K562 (cell line): ENCODE measurements around the gene DENND1A. TPM values are rescaled to one million over a fixed set of nuclear protein-coding genes. Genes with fewer than 3 reads are reported as not detected.

ENCODE experiments used
- ATAC-seq: fragments of 200-7000 bp; cut with Tn5 transposase; 3 replicates; pipeline ENCODE4 v1.9.1; 2020; ENCODE audit warnings: moderate library complexity
- BruUV-seq: library from RNA; stranded (reverse); fragments of 400-500 nt; replicated peaks from 2 replicates; lab custom pipeline; 2021; lab: Mats Ljungman, UMichigan
- CTCF ChIA-PET: fragments of 300-600 bp; formaldehyde crosslinking; extraction: SDS; loops from one replicate; lab custom pipeline; 2021; ENCODE audit warnings: low intra/inter-chr PET ratio; lab: Yijun Ruan, JAX
- POLR2A ChIA-PET: fragments of 300-600, 350-650 bp; sonication (Branson Sonifier 250); formaldehyde crosslinking; extraction: SDS; loops from one replicate; lab custom pipeline; 2021; ENCODE audit warnings: antibody characterized with exemption, inconsistent platforms; lab: Yijun Ruan, JAX
- DNase-seq, 4 experiments: peaks; one replicate each; pipeline versions ENCODE4 v3.0.0 to v3.0.0-alpha.2; 2011 to 2018; ENCODE audit warnings: low spot score in 3 of 4, mixed read lengths in 3 of 4; ENCODE audit errors: extremely low read depth in 1 of 4
- FAIRE-seq: peaks from 2 replicates; lab custom pipeline; 2011; peaks lifted over from hg19 to GRCh38; lab: Jason Lieb, UNC
- H2AFZ ChIP-seq: 2 replicates; pipeline ENCODE4 v1.6.0; 2011; ENCODE audit warnings: low read depth, low read length, control low read depth, inconsistent platforms
- H3K27ac ChIP-seq: fragments of 200-600 bp; 3 replicates; pipeline ENCODE4 v1.8.0; 2011; ENCODE audit warnings: low read depth, mild to moderate bottlenecking, control low read depth, inconsistent platforms, low read length, moderate library complexity, mixed read lengths; ENCODE audit errors: extremely low read depth
- H3K27me3 ChIP-seq, 2 experiments: fragments of 300-600 bp in 1 of 2; 2 replicates in 1 of 2; 3 replicates in 1 of 2; pipeline versions ENCODE4 v1.6.0 to v1.8.0; 2011; ENCODE audit warnings: inconsistent platforms in 2 of 2, low read length in 2 of 2, mild to moderate bottlenecking in 1 of 2, mixed read lengths in 1 of 2, moderate library complexity in 1 of 2; ENCODE audit not compliant: control insufficient read depth in 2 of 2, insufficient read depth in 2 of 2
- H3K36me3 ChIP-seq: fragments of 300-600 bp; 3 replicates; pipeline ENCODE4 v1.8.0; 2011; ENCODE audit warnings: mild to moderate bottlenecking, low read length, inconsistent platforms; ENCODE audit not compliant: control insufficient read depth, insufficient read depth
- H3K4me1 ChIP-seq, 2 experiments: fragments of 200-600 bp in 1 of 2; replicated peaks in 1 of 2; 2 replicates in 1 of 2; 3 replicates in 1 of 2; pipeline versions ENCODE4 v1.5.1 to v1.8.0; 2011; ENCODE audit warnings: inconsistent platforms in 2 of 2, low read length in 2 of 2, mild to moderate bottlenecking in 1 of 2, mixed read lengths in 1 of 2, moderate library complexity in 1 of 2; ENCODE audit not compliant: control insufficient read depth in 2 of 2, insufficient read depth in 2 of 2
- H3K4me2 ChIP-seq: 2 replicates; pipeline ENCODE4 v1.6.1; 2011; ENCODE audit warnings: low read length, control low read depth, inconsistent platforms, mixed read lengths; ENCODE audit not compliant: insufficient read depth
- H3K4me3 ChIP-seq: fragments of 200-600 bp; sonication (generic), shearing (Covaris generic); 2 replicates; pipeline ENCODE4 v1.5.1; 2016; ENCODE audit warnings: control low read depth, inconsistent platforms
- H3K79me2 ChIP-seq: fragments of 200-600 bp; 3 replicates; pipeline ENCODE4 v1.8.0; 2011; ENCODE audit warnings: low read length, inconsistent platforms; ENCODE audit not compliant: control insufficient read depth, insufficient read depth
- H3K9ac ChIP-seq, 2 experiments: 2 replicates each; pipeline versions ENCODE4 v1.6.0 to v1.6.1; 2011; ENCODE audit warnings: low read depth in 2 of 2, low read length in 2 of 2, control low read depth in 1 of 2, inconsistent platforms in 1 of 2, mild to moderate bottlenecking in 1 of 2, mixed read lengths in 1 of 2; ENCODE audit not compliant: insufficient read depth in 1 of 2
- H3K9me1 ChIP-seq: one replicate; pipeline ENCODE4 v1.6.0; 2011; ENCODE audit warnings: inconsistent platforms, mild to moderate bottlenecking, low read length, moderate library complexity; ENCODE audit not compliant: control insufficient read depth, insufficient read depth
- H3K9me3 ChIP-seq: replicated peaks from 2 replicates; pipeline ENCODE4 v1.5.1; 2011; ENCODE audit warnings: low read depth, low read length, inconsistent platforms; ENCODE audit not compliant: control insufficient read depth, insufficient read depth
- H4K20me1 ChIP-seq: replicated peaks from 2 replicates; pipeline ENCODE4 v1.6.1; 2011; ENCODE audit warnings: low read length, inconsistent platforms, mixed read lengths; ENCODE audit not compliant: control insufficient read depth, insufficient read depth
- CBFA2T3 ChIP-seq: fragments of 450-650 bp; IDR thresholded peaks from 2 replicates; pipeline ENCODE4 v1.6.1; 2017
- CBX8 ChIP-seq: fragments of 200-600 bp; sonication (generic); IDR thresholded peaks from 2 replicates; pipeline ENCODE4 v1.6.1; 2012; ENCODE audit warnings: borderline replicate concordance, mixed run types, low read depth, mild to moderate bottlenecking, moderate library complexity, mixed read lengths, low read length, control low read depth, inconsistent platforms; ENCODE audit not compliant: poor library complexity, severe bottlenecking; ENCODE audit errors: extremely low read depth
- CREM ChIP-seq: IDR thresholded peaks from 2 replicates; pipeline ENCODE4 v1.6.1; 2014; ENCODE audit warnings: antibody characterized with exemption, low read depth
- HNRNPH1 ChIP-seq: fragments of 200-400 bp; formaldehyde crosslinking; optimal IDR thresholded peaks from 2 replicates; pipeline ENCODE3; 2017; ENCODE audit warnings: low read depth, mild to moderate bottlenecking, low read length, moderate library complexity
- MITF ChIP-seq: IDR thresholded peaks from 2 replicates; pipeline ENCODE4 v1.6.1; 2014; ENCODE audit warnings: antibody characterized with exemption
- SMARCA5 ChIP-seq: fragments of 450-650 bp; IDR thresholded peaks from 2 replicates; pipeline ENCODE4 v1.6.1; 2016
- SOX6 ChIP-seq: fragments of 450-650 bp; IDR thresholded peaks from 2 replicates; pipeline ENCODE4 v1.6.1; 2014; ENCODE audit warnings: mild to moderate bottlenecking
- TOE1 ChIP-seq, 2 experiments: fragments of 450-650 bp in 1 of 2; sonication (generic) in 1 of 2; formaldehyde crosslinking in 1 of 2; IDR thresholded peaks; 2 replicates each; pipeline versions ENCODE4 v1.7.1 to v1.8.0; 2016 to 2022; ENCODE audit warnings: borderline replicate concordance in 2 of 2, mild to moderate bottlenecking in 2 of 2, antibody characterized with exemption in 1 of 2, inconsistent platforms in 1 of 2, low read depth in 1 of 2, missing genetic modification reagents in 1 of 2, moderate library complexity in 1 of 2
- ZNF347 ChIP-seq: fragments of 450-650 bp; formaldehyde crosslinking; IDR thresholded peaks from 2 replicates; pipeline ENCODE4 v1.4.0; 2020; ENCODE audit warnings: low read depth, mild to moderate bottlenecking, moderate library complexity
- ZNF740 ChIP-seq, 3 experiments: fragments of 200-800 bp in 1 of 3; sonication (Bioruptor generic) in 1 of 3; sonication (generic) in 1 of 3; formaldehyde crosslinking in 1 of 3; IDR thresholded peaks; 2 replicates each; pipeline versions ENCODE4 v1.6.1 to v1.8.0; 2016 to 2022; ENCODE audit warnings: mild to moderate bottlenecking in 2 of 3, missing compliant biosample characterization in 2 of 3, missing genetic modification characterization in 2 of 3, missing genetic modification reagents in 1 of 3
- WGBS: fragments of 100-300 bp; shearing (Covaris generic); methylation state at CpG from one replicate; pipeline ENCODE4 v1.1.6; 2016; ENCODE audit warnings: low coverage, mixed read lengths; ENCODE audit not compliant: insufficient coverage; ENCODE audit errors: missing lambda C conversion rate; 5-methylcytosine and 5-hydroxymethylcytosine counted together
- in situ Hi-C: fragments of 300-500 bp; cut with MboI; formaldehyde crosslinking; loops from 4 replicates; pipeline ENCODE4 v1.15.0; 2018; ENCODE audit warnings: inconsistent platforms, mixed read lengths
- intact Hi-C: fragments of 100-400 bp; cut with micrococcal nuclease; formaldehyde crosslinking; loops from 2 replicates; pipeline ENCODE4 v1.14.2; 2022
- polyA plus RNA-seq, 8 experiments: library from polyadenylated mRNA; depleted of rRNA in 4 of 8; stranded (reverse) in 5 of 8; unstranded in 3 of 8; fragments of >200 nt; fragmentation: Nextera tagmentation in 2 of 8; fragmentation: Illumina TruSeq in 1 of 8; extraction: Ambion mirVana in 2 of 8; extraction: Trizol in 1 of 8; gene quantifications; 2 replicates each; pipeline versions ENCODE4 v1.2.1 to v1.2.3, GENCODE V29; 2011 to 2014; ENCODE audit warnings: inconsistent platforms in 1 of 8, missing spikeins in 1 of 8
- total RNA-seq, 7 experiments: library from RNA; depleted of rRNA in 6 of 7; stranded (reverse); fragments of >200 nt in 6 of 7; fragmentation: Illumina TruSeq in 2 of 7; extraction: Trizol in 2 of 7; gene quantifications; 2 replicates each; pipeline versions ENCODE4 v1.2.1 to v1.2.3, GENCODE V29; 2011 to 2021; ENCODE audit warnings: low replicate concordance in 1 of 7
- TF ChIP-seq, protein P1 (sequence below), 3 experiments: fragments of 200-800 bp in 1 of 3; fragments of 250-450 bp in 1 of 3; fragments of 450-650 bp in 1 of 3; sonication (Bioruptor Pico) in 1 of 3; sonication (Bioruptor generic) in 1 of 3; formaldehyde crosslinking in 1 of 3; IDR thresholded peaks; 2 replicates each; pipeline versions ENCODE4 v1.6.1 to v1.8.0; 2016 to 2022; ENCODE audit warnings: mild to moderate bottlenecking in 2 of 3, missing genetic modification characterization in 2 of 3, missing compliant biosample characterization in 1 of 3, moderate library complexity in 1 of 3

DENND1A gene
- total and polyA plus RNA-seq, 9 of the 15 experiments (the other 6 are each of a cell fraction or from before 2014, with no cell fraction given) = 7.6 to 29.5 (median 15.7) TPM

DNA sequence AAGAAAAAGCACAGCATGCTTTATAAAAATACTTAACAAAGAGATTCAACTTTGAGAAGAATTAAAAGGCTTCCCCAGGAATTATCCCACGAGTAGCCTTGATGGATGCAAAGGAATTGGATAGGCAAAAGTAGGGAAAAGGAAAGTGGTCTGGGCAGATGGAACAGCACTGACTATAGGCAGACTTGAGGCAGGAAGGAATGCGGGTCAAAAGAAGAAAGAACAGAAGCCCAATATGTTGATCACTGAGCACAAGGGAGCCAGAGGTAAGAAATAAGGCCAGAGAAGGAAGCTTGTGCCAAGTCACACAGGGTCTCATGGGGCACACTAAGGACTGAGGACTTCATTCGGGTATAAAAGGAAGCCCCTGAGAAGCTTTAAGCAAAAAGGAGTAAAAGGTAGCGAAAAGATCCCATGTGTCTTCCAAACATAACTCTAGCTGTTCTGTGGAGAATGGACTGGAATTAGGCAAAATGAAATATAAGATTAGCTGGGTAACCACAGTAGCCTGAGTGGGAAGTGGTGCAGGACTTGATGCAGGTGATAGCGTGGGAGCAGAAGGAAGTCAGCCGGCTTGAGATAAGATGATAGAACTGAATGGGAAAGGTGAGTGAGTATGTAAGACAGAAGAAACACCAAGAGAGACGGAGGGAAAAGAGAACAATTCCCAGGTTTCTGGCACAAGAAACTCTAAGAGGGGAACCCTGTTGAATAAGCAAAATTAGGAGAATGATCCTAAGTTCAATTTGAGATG is 106.6 kb downstream of the DENND1A start:
- no peak overlapping the region for H3K4me3 ChIP-seq
- H3K9me3 ChIP-seq = no peaks in the 10 kb centered on the region; the same call in 1 of the 2 replicates
- peak overlapping the region; percentile 4; the same call in 1 of the 2 replicates for H3K4me2 ChIP-seq
- no peak for FAIRE-seq
- H3K27me3 ChIP-seq = no peaks in the 10 kb centered on the region
- H3K9me1 ChIP-seq = no peaks in the 10 kb centered on the region
- no TSS peak for BruUV-seq
- ChIA-PET CTCF (no interaction called here), POLR2A (interaction anchor here (0.6 to 1.7 kb wide), 3 partner anchors 12 to 107 kb away, joined by 3 to 9 read pairs (median 3); no protein-coding TSS in a partner anchor)
- ATAC-seq = peak; percentile 66
- H3K4me1 ChIP-seq = peaks cover 4 to 16% of the 10 kb centered on the region in 2 experiments; a peak in 4 of 5 replicates
- H3K27ac ChIP-seq = no peak overlapping the region
- H4K20me1 ChIP-seq = no peaks in the 10 kb centered on the region
- peak overlapping the region in 1 of 2 experiments; percentile 42; a peak in 1 of 4 replicates for H3K9ac ChIP-seq
- no peak overlapping the region for H2AFZ ChIP-seq
- no peaks in the 10 kb centered on the region; the same call in 2 of the 3 replicates for H3K36me3 ChIP-seq
- 31% methylated on average over 7 of the region's 7 CpGs for WGBS
- in situ Hi-C loops = no loop called here
- DNase-seq = peak in 2 of 4 experiments; percentile 23 to 39
- H3K79me2 ChIP-seq = no peaks in the 10 kb centered on the region; the same call in 2 of the 3 replicates
- intact Hi-C loops = no loop called here
- TF ChIP-seq ZNF347 (CRISPR knock-in tag) (no peak), SOX6 (0 out of 2 replicates have a peak, but pooled peaks have one; percentile 17), CBFA2T3 (peak; percentile 71), HNRNPH1 (no peak), MITF (no peak), TOE1 (IDR thresholded peaks at IDR 0.05; ENCODE audit: borderline replicate concordance) (no peak), TOE1 (CRISPR knock-in tag; IDR thresholded peaks at IDR 0.05; ENCODE audit: borderline replicate concordance, low read depth) (no peak), SMARCA5 (no peak), CBX8 (no peak), ZNF740 (CRISPR knock-in tag; IDR thresholded peaks at IDR 0.05) (no peak), ZNF740 (tag; IDR thresholded peaks at IDR 0.05) (no peak), CREM (0 out of 2 replicates have a peak, but pooled peaks have one; percentile 35)
- TF ChIP-seq, protein P1, sequence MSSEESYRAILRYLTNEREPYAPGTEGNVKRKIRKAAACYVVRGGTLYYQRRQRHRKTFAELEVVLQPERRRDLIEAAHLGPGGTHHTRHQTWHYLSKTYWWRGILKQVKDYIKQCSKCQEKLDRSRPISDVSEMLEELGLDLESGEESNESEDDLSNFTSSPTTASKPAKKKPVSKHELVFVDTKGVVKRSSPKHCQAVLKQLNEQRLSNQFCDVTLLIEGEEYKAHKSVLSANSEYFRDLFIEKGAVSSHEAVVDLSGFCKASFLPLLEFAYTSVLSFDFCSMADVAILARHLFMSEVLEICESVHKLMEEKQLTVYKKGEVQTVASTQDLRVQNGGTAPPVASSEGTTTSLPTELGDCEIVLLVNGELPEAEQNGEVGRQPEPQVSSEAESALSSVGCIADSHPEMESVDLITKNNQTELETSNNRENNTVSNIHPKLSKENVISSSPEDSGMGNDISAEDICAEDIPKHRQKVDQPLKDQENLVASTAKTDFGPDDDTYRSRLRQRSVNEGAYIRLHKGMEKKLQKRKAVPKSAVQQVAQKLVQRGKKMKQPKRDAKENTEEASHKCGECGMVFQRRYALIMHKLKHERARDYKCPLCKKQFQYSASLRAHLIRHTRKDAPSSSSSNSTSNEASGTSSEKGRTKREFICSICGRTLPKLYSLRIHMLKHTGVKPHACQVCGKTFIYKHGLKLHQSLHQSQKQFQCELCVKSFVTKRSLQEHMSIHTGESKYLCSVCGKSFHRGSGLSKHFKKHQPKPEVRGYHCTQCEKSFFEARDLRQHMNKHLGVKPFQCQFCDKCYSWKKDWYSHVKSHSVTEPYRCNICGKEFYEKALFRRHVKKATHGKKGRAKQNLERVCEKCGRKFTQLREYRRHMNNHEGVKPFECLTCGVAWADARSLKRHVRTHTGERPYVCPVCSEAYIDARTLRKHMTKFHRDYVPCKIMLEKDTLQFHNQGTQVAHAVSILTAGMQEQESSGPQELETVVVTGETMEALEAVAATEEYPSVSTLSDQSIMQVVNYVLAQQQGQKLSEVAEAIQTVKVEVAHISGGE (CRISPR knock-in tag; IDR thresholded peaks at IDR 0.05) = no peak
